ENCODE measurements around the gene FUZ. TPM values are rescaled to one million over a fixed set of nuclear protein-coding genes. Genes with fewer than 3 reads are reported as not detected.

The FUZ gene
- total RNA-seq, 4 donors from 2014 or later, result 19.0 to 31.7 (median 26.8) TPM

DNA sequence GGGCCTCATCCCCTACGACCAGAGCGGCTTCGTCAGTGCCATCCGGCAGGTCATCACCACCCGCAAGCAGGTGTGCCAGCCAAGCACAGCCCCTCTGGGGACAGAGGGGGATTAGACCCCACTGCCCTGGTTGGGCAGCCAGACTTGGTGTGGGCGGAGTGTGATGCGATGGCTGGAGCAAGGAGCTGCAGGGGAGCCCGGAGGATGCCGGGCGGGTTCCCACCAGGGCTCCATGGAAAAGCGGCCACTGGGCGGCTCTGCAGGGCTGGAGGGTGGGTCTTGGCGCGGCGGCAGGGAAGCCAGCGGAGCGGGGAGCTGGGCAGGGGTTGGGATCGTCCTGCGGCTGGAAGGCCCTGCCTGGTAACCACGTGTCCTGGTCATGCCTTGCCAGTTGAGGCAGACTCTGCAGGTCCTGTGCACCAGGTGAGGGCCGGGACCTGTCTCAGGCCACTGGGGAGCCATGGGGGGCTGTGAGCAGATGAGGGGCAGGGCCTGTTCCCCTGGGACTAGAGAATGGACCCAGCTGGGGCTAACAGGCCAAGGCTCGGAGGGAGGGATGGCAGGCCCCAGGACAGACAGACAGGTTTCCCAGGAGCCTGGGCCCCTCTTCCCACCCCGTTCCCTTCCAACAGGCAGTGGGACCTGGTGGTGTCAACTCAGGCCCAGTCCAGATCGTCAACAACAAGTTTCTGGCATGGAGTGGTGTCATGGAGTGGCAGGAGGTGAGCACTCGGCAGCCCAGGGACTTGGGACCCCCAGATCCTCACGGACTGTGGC lies 44.2 kb upstream of the FUZ start:
- Histone ChIP-seq H3K4me1 (peaks cover 0 to 83% (median 24%) of the 10 kb centered on the region in 4 donors), H3K36me3 (peaks cover 0 to 81% (median 4%) of the 10 kb centered on the region in 3 donors), H3K9me3 (no peaks in the 10 kb centered on the region), H3K4me3 (no peak overlapping the region), H3K27me3 (no peaks in the 10 kb centered on the region), H3K27ac (peak overlapping the region in 2 of 4 donors; percentile 85 to 86)
- TF ChIP-seq EP300 (IDR thresholded peaks at IDR 0.05) (no peak), POLR2A (IDR thresholded peaks at IDR 0.05) (no peak)
- TF ChIP-seq, protein P1, sequence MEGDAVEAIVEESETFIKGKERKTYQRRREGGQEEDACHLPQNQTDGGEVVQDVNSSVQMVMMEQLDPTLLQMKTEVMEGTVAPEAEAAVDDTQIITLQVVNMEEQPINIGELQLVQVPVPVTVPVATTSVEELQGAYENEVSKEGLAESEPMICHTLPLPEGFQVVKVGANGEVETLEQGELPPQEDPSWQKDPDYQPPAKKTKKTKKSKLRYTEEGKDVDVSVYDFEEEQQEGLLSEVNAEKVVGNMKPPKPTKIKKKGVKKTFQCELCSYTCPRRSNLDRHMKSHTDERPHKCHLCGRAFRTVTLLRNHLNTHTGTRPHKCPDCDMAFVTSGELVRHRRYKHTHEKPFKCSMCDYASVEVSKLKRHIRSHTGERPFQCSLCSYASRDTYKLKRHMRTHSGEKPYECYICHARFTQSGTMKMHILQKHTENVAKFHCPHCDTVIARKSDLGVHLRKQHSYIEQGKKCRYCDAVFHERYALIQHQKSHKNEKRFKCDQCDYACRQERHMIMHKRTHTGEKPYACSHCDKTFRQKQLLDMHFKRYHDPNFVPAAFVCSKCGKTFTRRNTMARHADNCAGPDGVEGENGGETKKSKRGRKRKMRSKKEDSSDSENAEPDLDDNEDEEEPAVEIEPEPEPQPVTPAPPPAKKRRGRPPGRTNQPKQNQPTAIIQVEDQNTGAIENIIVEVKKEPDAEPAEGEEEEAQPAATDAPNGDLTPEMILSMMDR (IDR thresholded peaks at IDR 0.05), result no peak
- no peak for DNase-seq (ENCODE audit: low spot score in 2 of 2)
- 89 to 92% methylated on average over 25 of the region's 26 CpGs for WGBS, 2 donors

DNA sequence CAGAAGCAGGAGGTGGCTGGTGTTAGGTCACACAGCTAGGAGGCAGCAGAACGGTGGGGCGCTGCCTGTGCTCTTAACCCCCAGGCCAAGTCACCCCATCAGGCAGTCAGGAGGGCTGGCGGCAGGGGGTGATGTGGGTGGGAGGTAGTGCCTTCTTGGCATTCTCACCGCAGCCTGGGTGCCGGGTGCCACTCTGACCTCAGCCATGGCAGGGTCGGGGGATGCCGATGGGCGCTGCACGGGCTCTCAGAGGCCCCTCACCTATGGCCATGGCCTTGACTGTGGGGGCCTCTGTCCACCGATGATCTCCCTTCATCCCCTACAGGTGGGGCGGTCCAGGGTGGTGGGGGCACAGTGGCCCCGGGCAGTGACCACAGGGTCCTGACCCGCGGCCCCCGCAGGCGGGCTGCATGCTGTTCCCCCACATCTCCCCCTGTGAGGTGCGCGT lies 43.5 kb upstream of the FUZ start:
- Histone ChIP-seq H3K9me3 (no peaks in the 10 kb centered on the region), H3K36me3 (peaks cover 0 to 75% (median 4%) of the 10 kb centered on the region in 3 donors), H3K27ac (peak overlapping the region in 1 of 4 donors; percentile 60), H3K27me3 (no peaks in the 10 kb centered on the region), H3K4me3 (no peak overlapping the region), H3K4me1 (peaks cover 0 to 84% (median 29%) of the 10 kb centered on the region in 4 donors)
- TF ChIP-seq, protein P1 (IDR thresholded peaks at IDR 0.05), result no peak
- TF ChIP-seq EP300 (IDR thresholded peaks at IDR 0.05), result no peak
- no peak for TF ChIP-seq POLR2A (IDR thresholded peaks at IDR 0.05)
- no peak for DNase-seq (ENCODE audit: low spot score in 2 of 2)
- 82 to 87% methylated on average over 7 to 13 of the region's 18 CpGs for WGBS, 2 donors

DNA sequence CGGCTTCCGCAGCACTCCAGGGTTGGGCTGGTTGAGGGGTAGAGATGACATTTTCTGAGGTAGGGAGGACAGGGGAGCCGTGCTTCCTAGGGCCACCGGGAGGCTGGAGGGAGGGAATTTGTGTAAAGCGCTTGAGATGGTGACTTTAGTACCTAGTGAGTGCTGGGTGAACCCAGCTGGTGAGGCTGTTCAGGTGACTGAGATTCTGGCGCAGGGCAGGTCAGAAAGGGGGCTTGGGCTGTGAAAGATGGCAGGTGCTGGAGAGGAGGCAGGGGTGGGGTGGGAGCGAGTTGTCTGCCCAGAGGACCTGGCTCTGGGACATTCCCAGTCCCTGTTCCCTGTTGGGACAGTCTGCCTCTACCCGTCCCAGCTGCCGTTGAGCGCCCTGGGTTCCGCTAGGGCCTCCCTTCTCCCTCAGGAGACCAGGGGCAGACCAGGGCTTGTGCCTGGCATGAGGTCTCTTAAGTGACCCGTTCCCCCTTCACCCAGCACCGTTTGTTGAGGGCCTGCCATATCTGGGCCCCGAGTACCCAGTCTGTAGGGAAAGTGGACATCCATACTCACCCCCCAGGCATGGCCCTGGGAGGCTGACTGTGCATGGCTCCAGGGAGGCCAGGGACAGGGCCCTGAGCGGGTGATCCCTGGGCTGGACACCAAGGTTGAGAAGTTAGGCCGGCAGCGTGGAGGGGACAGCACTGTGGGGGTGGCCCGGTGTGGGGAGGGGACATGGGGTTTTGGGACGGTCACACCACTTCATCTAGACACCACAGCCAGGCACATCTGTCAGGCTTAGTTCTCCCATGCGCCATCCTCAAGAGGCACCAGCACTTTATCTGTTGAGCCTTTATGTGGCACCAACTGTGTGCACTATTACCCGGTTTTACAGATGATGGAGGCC lies 42.8 kb upstream of the FUZ start:
- H3K4me1 ChIP-seq, result peaks cover 0 to 77% (median 25%) of the 10 kb centered on the region in 4 donors
- WGBS, 2 donors, result 73 to 77% methylated on average over 21 of the region's 21 CpGs
- no peak for TF ChIP-seq EP300 (IDR thresholded peaks at IDR 0.05)
- no peaks in the 10 kb centered on the region for H3K9me3 ChIP-seq
- H3K27ac ChIP-seq, result peak overlapping the region in 2 of 4 donors; percentile 28 to 60
- peaks cover 0 to 68% (median 4%) of the 10 kb centered on the region in 3 donors for H3K36me3 ChIP-seq
- DNase-seq (ENCODE audit: low spot score in 2 of 2), result no peak
- no peaks in the 10 kb centered on the region for H3K27me3 ChIP-seq
- no peak overlapping the region for H3K4me3 ChIP-seq

DNA sequence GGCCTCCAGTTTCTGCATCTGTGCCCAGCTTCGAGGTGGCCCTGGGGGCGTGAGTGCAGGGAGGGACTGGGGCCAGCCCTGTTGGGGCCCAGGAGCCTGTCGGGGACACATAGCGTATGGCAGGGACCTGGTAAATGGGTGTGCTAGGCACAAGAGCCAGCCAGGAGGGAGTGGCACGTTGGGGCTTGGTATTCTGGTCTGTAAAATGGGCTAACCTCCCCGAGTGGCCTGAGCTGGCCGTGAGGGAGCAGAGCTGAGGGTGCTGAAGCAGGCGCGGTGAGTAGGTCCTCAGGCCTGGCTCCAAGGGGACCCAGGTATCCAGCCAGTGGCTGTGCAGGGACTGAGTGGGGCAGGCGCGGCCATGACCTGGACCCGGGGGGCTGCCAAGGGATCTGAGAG lies 42.2 kb upstream of the FUZ start:
- no peak overlapping the region for H3K4me3 ChIP-seq
- peaks cover 0 to 61% (median 4%) of the 10 kb centered on the region in 3 donors for H3K36me3 ChIP-seq
- peaks cover 0 to 72% (median 22%) of the 10 kb centered on the region in 4 donors for H3K4me1 ChIP-seq
- 88 to 91% methylated on average over 11 to 12 of the region's 12 CpGs for WGBS, 2 donors
- peak overlapping the region in 2 of 4 donors; percentile 28 to 60 for H3K27ac ChIP-seq
- H3K9me3 ChIP-seq, result no peaks in the 10 kb centered on the region
- no peak for DNase-seq (ENCODE audit: low spot score in 2 of 2)
- no peak for TF ChIP-seq POLR2A (IDR thresholded peaks at IDR 0.05)
- TF ChIP-seq, protein P1 (IDR thresholded peaks at IDR 0.05), result no peak
- TF ChIP-seq EP300 (IDR thresholded peaks at IDR 0.05), result no peak
- no peaks in the 10 kb centered on the region for H3K27me3 ChIP-seq

DNA sequence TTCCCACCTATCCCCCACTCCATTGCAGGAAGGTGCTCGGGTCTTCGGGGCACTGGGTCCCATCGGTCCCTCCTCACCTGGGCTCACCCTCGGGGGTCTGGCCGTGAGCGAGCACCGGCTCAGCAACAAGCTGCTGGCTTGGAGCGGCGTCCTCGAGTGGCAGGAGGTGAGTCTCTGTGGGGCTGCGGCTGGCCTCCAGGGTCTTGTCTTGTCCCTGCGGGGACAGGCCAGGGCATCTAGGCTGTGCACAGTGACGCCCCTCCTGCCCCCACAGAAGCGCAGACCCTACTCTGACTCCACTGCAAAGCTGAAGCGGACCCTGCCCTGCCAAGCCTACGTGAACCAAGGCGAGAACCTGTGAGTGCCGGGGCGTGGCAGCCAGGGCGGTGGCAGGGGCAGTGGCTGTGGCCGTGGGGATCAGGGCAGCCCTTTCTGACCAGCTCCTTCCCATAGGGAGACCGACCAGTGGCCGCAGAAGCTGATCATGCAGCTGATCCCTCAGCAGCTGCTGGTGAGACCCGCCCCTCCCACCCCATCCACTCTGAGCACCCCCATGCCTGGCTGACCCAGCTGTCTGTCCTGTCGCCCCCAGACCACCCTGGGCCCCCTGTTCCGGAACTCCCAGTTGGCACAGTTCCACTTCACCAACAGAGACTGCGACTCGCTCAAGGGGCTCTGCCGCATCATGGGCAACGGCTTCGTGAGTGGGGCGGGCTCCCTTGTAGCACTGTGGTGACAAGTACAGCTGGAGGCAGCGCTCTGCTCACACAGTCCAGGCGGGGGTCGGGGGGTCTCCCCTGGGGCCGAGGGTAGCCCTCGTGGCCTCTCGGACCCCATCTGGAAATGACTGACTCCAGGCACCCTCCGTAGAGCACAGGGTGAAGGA lies 41.5 kb upstream of the FUZ start:
- Histone ChIP-seq H3K27me3 (no peaks in the 10 kb centered on the region), H3K36me3 (peaks cover 0 to 55% (median 4%) of the 10 kb centered on the region in 3 donors), H3K27ac (peak overlapping the region in 2 of 4 donors; percentile 32 to 60), H3K4me3 (no peak overlapping the region), H3K9me3 (no peaks in the 10 kb centered on the region), H3K4me1 (peaks cover 0 to 70% (median 24%) of the 10 kb centered on the region in 4 donors)
- no peak for DNase-seq (ENCODE audit: low spot score in 2 of 2)
- TF ChIP-seq, protein P1 (IDR thresholded peaks at IDR 0.05), result no peak
- TF ChIP-seq POLR2A (IDR thresholded peaks at IDR 0.05) (no peak), EP300 (IDR thresholded peaks at IDR 0.05) (no peak)
- WGBS, 2 donors, result 76 to 91% methylated on average over 8 to 37 of the region's 39 CpGs
